ENCODE data around the gene GSC2. TPM values are rescaled to one million over a fixed set of nuclear protein-coding genes. Genes with fewer than 3 reads are reported as not detected.

The GSC2 gene
- total and polyA plus RNA-seq, 2 of the 8 experiments (the other 6 are each of a cell fraction or from before 2014, with no cell fraction given) = 0.17 to 0.48 TPM

DNA sequence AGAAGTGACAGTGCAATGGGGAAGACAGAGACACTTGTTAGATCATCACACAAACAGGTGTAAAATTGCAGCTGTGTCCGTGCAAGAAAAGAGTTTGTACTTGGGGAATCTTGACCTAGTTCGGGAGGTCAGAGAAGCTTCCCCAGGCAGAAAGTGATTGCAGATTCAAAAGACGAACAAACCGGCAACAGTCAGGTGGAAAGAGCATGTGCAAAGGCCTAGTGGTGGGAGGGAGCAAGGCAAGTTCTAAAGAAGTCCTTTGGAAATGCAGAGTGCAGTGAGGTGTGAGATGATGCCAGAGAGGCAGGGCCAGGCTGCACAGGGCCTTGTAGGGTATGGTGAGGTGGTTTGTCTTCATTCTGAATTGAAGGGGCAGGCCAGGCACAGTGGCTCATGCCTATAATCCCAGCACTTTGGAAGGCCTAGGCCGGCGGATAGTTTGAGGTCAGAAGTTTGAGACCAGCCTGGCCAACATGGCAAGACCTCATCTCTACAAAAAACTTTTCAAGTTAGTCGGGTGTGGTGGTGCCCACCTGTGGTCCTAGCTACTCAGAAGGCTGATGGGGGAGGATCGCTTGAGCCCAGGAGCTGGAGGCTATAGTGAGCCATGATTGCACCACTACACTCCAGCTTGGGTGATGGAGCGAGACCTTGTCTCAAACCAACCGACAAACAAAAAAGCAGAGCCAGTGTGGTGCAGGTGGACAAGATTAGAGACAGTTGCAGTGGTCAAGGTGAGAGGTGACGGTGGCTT lies 3.7 kb downstream of the GSC2 start:
- H3K4me3 ChIP-seq (ENCODE audit: extremely low read depth in 1 of 4, insufficient read depth in 2 of 4, low read depth in 3 of 4, low read length in 4 of 4) = no peak overlapping the region
- H3K14ac ChIP-seq (ENCODE audit: insufficient read length) = no peak overlapping the region
- H2BK15ac ChIP-seq (ENCODE audit: low read length) = 0 out of 2 replicates have a peak overlapping the region, but pooled peaks have one; percentile 36
- H3K79me2 ChIP-seq (ENCODE audit: control insufficient read depth in 1 of 2, insufficient read depth in 2 of 2, low read length in 2 of 2) = peaks cover 0 to 10% of the 10 kb centered on the region in 2 experiments; a peak in 2 of 4 replicates
- ChIA-PET CTCF (ENCODE audit: partially characterized antibody) (interaction anchor here (0.6 to 5.0 kb wide), 13 partner anchors 10 to 322 kb away, joined by 3 to 37 read pairs (median 4); partner anchors contain the start of genes DGCR2 and SLC25A1), POLR2A (ENCODE audit: partially characterized antibody) (interaction anchor here (1.1 kb wide), 1 partner anchor 23 kb away, joined by 3 read pairs; no protein-coding TSS in a partner anchor)
- no peak overlapping the region for H3K23ac ChIP-seq (ENCODE audit: insufficient read length)
- no peak overlapping the region for H3K4ac ChIP-seq (replicated peaks; ENCODE audit: insufficient read length, low read depth, low read length)
- peak overlapping the region; percentile 5; the same call in 1 of the 2 replicates for H2AK5ac ChIP-seq (ENCODE audit: low read depth, low read length)
- peak overlapping the region; percentile 22; the same call in 1 of the 2 replicates for H2BK12ac ChIP-seq (ENCODE audit: low read depth, low read length)
- WGBS, 2 experiments (ENCODE audit: extremely low coverage in 1 of 2, insufficient coverage in 1 of 2, insufficient read length in 1 of 2, insufficient replicate concordance in 2 of 2, low coverage in 1 of 2, low lambda C conversion rate in 2 of 2, missing lambda C conversion rate in 1 of 2) = 89% methylated on average over 11 of the region's 11 CpGs; no CpG with 5 or more reads in 1 of the 2 experiments
- H2AFZ ChIP-seq (ENCODE audit: low read length) = no peak overlapping the region
- H3K27me3 ChIP-seq (replicated peaks in 1 of 4; ENCODE audit: control insufficient read depth in 3 of 4, extremely low read depth in 1 of 4, insufficient read depth in 3 of 4, low read length in 3 of 4) = peaks cover 40 to 53% (median 46%) of the 10 kb centered on the region in 4 experiments
- H2BK120ac ChIP-seq (replicated peaks; ENCODE audit: low read depth, low read length) = no peak overlapping the region
- peaks cover 4 to 14% (median 7%) of the 10 kb centered on the region in 4 experiments; a peak in 5 of 8 replicates for H3K36me3 ChIP-seq (ENCODE audit: control insufficient read depth in 2 of 4, insufficient read depth in 4 of 4, low read length in 3 of 4)
- H3K9me3 ChIP-seq (ENCODE audit: insufficient read depth in 2 of 2, low read depth in 1 of 2, low read length in 1 of 2) = 0 out of 4 replicates have a peak, but pooled peaks cover 0 to 2% of the 10 kb centered on the region in 2 experiments
- no peak overlapping the region for H3K27ac ChIP-seq (ENCODE audit: low read depth, low read length)
- H2BK5ac ChIP-seq (ENCODE audit: low read depth, low read length) = no peak overlapping the region
- no peak overlapping the region for H2BK20ac ChIP-seq (ENCODE audit: low read length)
- H3K9ac ChIP-seq (replicated peaks in 1 of 4; ENCODE audit: extremely low read depth in 1 of 4, low read depth in 3 of 4, low read length in 3 of 4) = no peak overlapping the region
- H3K23me2 ChIP-seq (ENCODE audit: low read depth, low read length) = peaks cover 12% of the 10 kb centered on the region; the same call in 1 of the 2 replicates
- peak overlapping the region; percentile 19 for H3K56ac ChIP-seq (replicated peaks; ENCODE audit: insufficient read length, low read depth, low read length)
- H3K4me1 ChIP-seq (replicated peaks in 1 of 4; ENCODE audit: control insufficient read depth in 3 of 4, insufficient read depth in 4 of 4, low read length in 3 of 4) = peaks cover 0 to 12% (median 6%) of the 10 kb centered on the region in 4 experiments; a peak in 5 of 7 replicates
- H4K8ac ChIP-seq (ENCODE audit: extremely low read depth, insufficient read depth, low read length) = no peak overlapping the region
- H3K4me2 ChIP-seq (ENCODE audit: insufficient read depth in 1 of 2, low read depth in 2 of 2, low read length in 2 of 2) = no peak overlapping the region; a peak in 1 of 4 replicates
- no peak overlapping the region for H3K18ac ChIP-seq (ENCODE audit: extremely low read depth, low read length)
- peaks cover 2 to 7% of the 10 kb centered on the region in 2 experiments for H4K20me1 ChIP-seq (replicated peaks in 1 of 2; ENCODE audit: control insufficient read depth in 1 of 2, insufficient read depth in 2 of 2, low read length in 2 of 2)
- no peak overlapping the region for H4K91ac ChIP-seq (replicated peaks; ENCODE audit: insufficient read length, low read length)
- no peak overlapping the region for H4K5ac ChIP-seq (ENCODE audit: insufficient read length, low read depth, low read length)
- FAIRE-seq (peak; percentile 24), DNase-seq (ENCODE audit: low read depth in 1 of 2, low spot score in 2 of 2) (no peak)
- no peaks in the 10 kb centered on the region; the same call in 1 of the 2 replicates for H3K79me1 ChIP-seq (ENCODE audit: low read depth, low read length)
- TF ChIP-seq PHF8 (conservative IDR thresholded peaks at IDR 0.05; ENCODE audit: low read depth, low read length) (no peak), BACH1 (IDR thresholded peaks at IDR 0.05; ENCODE audit: low read length) (no peak), NRF1 (IDR thresholded peaks at IDR 0.05; ENCODE audit: low read depth, low read length) (no peak), SAP30 (IDR thresholded peaks at IDR 0.05; ENCODE audit: insufficient read depth, insufficient replicate concordance, low read length) (no peak), HDAC2 (IDR thresholded peaks at IDR 0.05; ENCODE audit: borderline replicate concordance in 1 of 2, low read depth in 2 of 2, low read length in 2 of 2) (no peak), POLR2AphosphoS5 (IDR thresholded peaks at IDR 0.05; ENCODE audit: low read depth, low read length) (no peak), RAD21 (IDR thresholded peaks at IDR 0.05 in 1 of 2, conservative IDR thresholded peaks at IDR 0.05 in 1 of 2; ENCODE audit: low read depth in 2 of 2, low read length in 2 of 2) (no peak), CHD1 (IDR thresholded peaks at IDR 0.05; ENCODE audit: low read depth, low read length) (no peak)
- TF ChIP-seq, protein P1, sequence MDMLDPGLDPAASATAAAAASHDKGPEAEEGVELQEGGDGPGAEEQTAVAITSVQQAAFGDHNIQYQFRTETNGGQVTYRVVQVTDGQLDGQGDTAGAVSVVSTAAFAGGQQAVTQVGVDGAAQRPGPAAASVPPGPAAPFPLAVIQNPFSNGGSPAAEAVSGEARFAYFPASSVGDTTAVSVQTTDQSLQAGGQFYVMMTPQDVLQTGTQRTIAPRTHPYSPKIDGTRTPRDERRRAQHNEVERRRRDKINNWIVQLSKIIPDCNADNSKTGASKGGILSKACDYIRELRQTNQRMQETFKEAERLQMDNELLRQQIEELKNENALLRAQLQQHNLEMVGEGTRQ (IDR thresholded peaks at IDR 0.05; ENCODE audit: low read length) = no peak

Measured in H1 (cell line).